K562 (cell line): ENCODE measurements around the gene FRG2B. TPM values are rescaled to one million over a fixed set of nuclear protein-coding genes. Genes with fewer than 3 reads are reported as not detected.

Experiments used
- ATAC-seq: fragments of 200-7000 bp; cut with Tn5 transposase; 3 replicates; pipeline ENCODE4 v1.9.1; 2020; ENCODE audit warnings: moderate library complexity
- BruUV-seq: library from RNA; stranded (reverse); fragments of 400-500 nt; replicated peaks from 2 replicates; lab custom pipeline; 2021; lab: Mats Ljungman, UMichigan
- CTCF ChIA-PET: fragments of 300-600 bp; formaldehyde crosslinking; extraction: SDS; loops from one replicate; lab custom pipeline; 2021; ENCODE audit warnings: low intra/inter-chr PET ratio; lab: Yijun Ruan, JAX
- POLR2A ChIA-PET: fragments of 300-600, 350-650 bp; sonication (Branson Sonifier 250); formaldehyde crosslinking; extraction: SDS; loops from one replicate; lab custom pipeline; 2021; ENCODE audit warnings: antibody characterized with exemption, inconsistent platforms; lab: Yijun Ruan, JAX
- DNase-seq, 4 experiments: peaks; one replicate each; pipeline versions ENCODE4 v3.0.0 to v3.0.0-alpha.2; 2011 to 2018; ENCODE audit warnings: low spot score in 3 of 4, mixed read lengths in 3 of 4; ENCODE audit errors: extremely low read depth in 1 of 4
- FAIRE-seq: peaks from 2 replicates; lab custom pipeline; 2011; peaks lifted over from hg19 to GRCh38; lab: Jason Lieb, UNC
- H2AFZ ChIP-seq: 2 replicates; pipeline ENCODE4 v1.6.0; 2011; ENCODE audit warnings: low read depth, low read length, control low read depth, inconsistent platforms
- H3K27ac ChIP-seq: fragments of 200-600 bp; 3 replicates; pipeline ENCODE4 v1.8.0; 2011; ENCODE audit warnings: low read depth, mild to moderate bottlenecking, control low read depth, inconsistent platforms, low read length, moderate library complexity, mixed read lengths; ENCODE audit errors: extremely low read depth
- H3K27me3 ChIP-seq, 2 experiments: fragments of 300-600 bp in 1 of 2; 2 replicates in 1 of 2; 3 replicates in 1 of 2; pipeline versions ENCODE4 v1.6.0 to v1.8.0; 2011; ENCODE audit warnings: inconsistent platforms in 2 of 2, low read length in 2 of 2, mild to moderate bottlenecking in 1 of 2, mixed read lengths in 1 of 2, moderate library complexity in 1 of 2; ENCODE audit not compliant: control insufficient read depth in 2 of 2, insufficient read depth in 2 of 2
- H3K36me3 ChIP-seq: fragments of 300-600 bp; 3 replicates; pipeline ENCODE4 v1.8.0; 2011; ENCODE audit warnings: mild to moderate bottlenecking, low read length, inconsistent platforms; ENCODE audit not compliant: control insufficient read depth, insufficient read depth
- H3K4me1 ChIP-seq, 2 experiments: fragments of 200-600 bp in 1 of 2; replicated peaks in 1 of 2; 2 replicates in 1 of 2; 3 replicates in 1 of 2; pipeline versions ENCODE4 v1.5.1 to v1.8.0; 2011; ENCODE audit warnings: inconsistent platforms in 2 of 2, low read length in 2 of 2, mild to moderate bottlenecking in 1 of 2, mixed read lengths in 1 of 2, moderate library complexity in 1 of 2; ENCODE audit not compliant: control insufficient read depth in 2 of 2, insufficient read depth in 2 of 2
- H3K4me2 ChIP-seq: 2 replicates; pipeline ENCODE4 v1.6.1; 2011; ENCODE audit warnings: low read length, control low read depth, inconsistent platforms, mixed read lengths; ENCODE audit not compliant: insufficient read depth
- H3K4me3 ChIP-seq: fragments of 200-600 bp; sonication (generic), shearing (Covaris generic); 2 replicates; pipeline ENCODE4 v1.5.1; 2016; ENCODE audit warnings: control low read depth, inconsistent platforms
- H3K79me2 ChIP-seq: fragments of 200-600 bp; 3 replicates; pipeline ENCODE4 v1.8.0; 2011; ENCODE audit warnings: low read length, inconsistent platforms; ENCODE audit not compliant: control insufficient read depth, insufficient read depth
- H3K9ac ChIP-seq, 2 experiments: 2 replicates each; pipeline versions ENCODE4 v1.6.0 to v1.6.1; 2011; ENCODE audit warnings: low read depth in 2 of 2, low read length in 2 of 2, control low read depth in 1 of 2, inconsistent platforms in 1 of 2, mild to moderate bottlenecking in 1 of 2, mixed read lengths in 1 of 2; ENCODE audit not compliant: insufficient read depth in 1 of 2
- H3K9me1 ChIP-seq: one replicate; pipeline ENCODE4 v1.6.0; 2011; ENCODE audit warnings: inconsistent platforms, mild to moderate bottlenecking, low read length, moderate library complexity; ENCODE audit not compliant: control insufficient read depth, insufficient read depth
- H3K9me3 ChIP-seq: replicated peaks from 2 replicates; pipeline ENCODE4 v1.5.1; 2011; ENCODE audit warnings: low read depth, low read length, inconsistent platforms; ENCODE audit not compliant: control insufficient read depth, insufficient read depth
- H4K20me1 ChIP-seq: replicated peaks from 2 replicates; pipeline ENCODE4 v1.6.1; 2011; ENCODE audit warnings: low read length, inconsistent platforms, mixed read lengths; ENCODE audit not compliant: control insufficient read depth, insufficient read depth
- ARHGAP35 ChIP-seq: fragments of 450-650 bp; IDR thresholded peaks from 2 replicates; pipeline ENCODE4 v1.6.1; 2018; ENCODE audit not compliant: partially characterized antibody
- BDP1 ChIP-seq: IDR thresholded peaks from 3 replicates; pipeline ENCODE4 v1.6.1; 2011; ENCODE audit not compliant: insufficient read length, insufficient read depth
- HDAC3 ChIP-seq: fragments of 450-650 bp; IDR thresholded peaks from 2 replicates; pipeline ENCODE4 v1.6.1; 2018; ENCODE audit warnings: borderline replicate concordance, mild to moderate bottlenecking, moderate library complexity; ENCODE audit not compliant: partially characterized antibody
- HEY1 ChIP-seq: fragments of 250-450 bp; sonication (Bioruptor Pico); IDR thresholded peaks from 2 replicates; pipeline ENCODE4 v1.5.0; 2020; ENCODE audit warnings: mild to moderate bottlenecking, moderate library complexity, borderline replicate concordance
- MECOM ChIP-seq: fragments of 250-450 bp; sonication (Bioruptor Pico); IDR thresholded peaks from 2 replicates; pipeline ENCODE4 v1.8.0; 2022; ENCODE audit warnings: inconsistent platforms
- MIER1 ChIP-seq: fragments of 450-650 bp; IDR thresholded peaks from 2 replicates; pipeline ENCODE4 v1.6.1; 2016; ENCODE audit warnings: antibody characterized with exemption, mild to moderate bottlenecking, low read depth
- MTF1 ChIP-seq: fragments of 250-450 bp; sonication (Bioruptor Pico); IDR thresholded peaks from 2 replicates; pipeline ENCODE4 v1.9.0; 2021; ENCODE audit warnings: moderate library complexity, mild to moderate bottlenecking, inconsistent platforms, borderline replicate concordance
- NFYB ChIP-seq: IDR thresholded peaks from 2 replicates; pipeline ENCODE4 v1.6.1; 2011; ENCODE audit warnings: mild to moderate bottlenecking, moderate library complexity; ENCODE audit not compliant: insufficient read length; ENCODE audit errors: extremely low read depth
- NUFIP1 ChIP-seq: fragments of 450-650 bp; IDR thresholded peaks from 2 replicates; pipeline ENCODE4 v1.6.1; 2018; ENCODE audit not compliant: partially characterized antibody
- POLR2AphosphoS5 ChIP-seq: IDR thresholded peaks from 2 replicates; pipeline ENCODE4 v1.6.1; 2011; ENCODE audit warnings: mild to moderate bottlenecking, low read depth, low read length, moderate library complexity; ENCODE audit not compliant: control insufficient read depth, insufficient read depth
- PTTG1 ChIP-seq: fragments of 450-650 bp; IDR thresholded peaks from 2 replicates; pipeline ENCODE4 v1.6.1; 2016; ENCODE audit warnings: low read depth, mild to moderate bottlenecking, missing genetic modification characterization, missing compliant biosample characterization
- RAD21 ChIP-seq, 2 experiments: fragments of 250-450 bp in 1 of 2; fragments of 450-650 bp in 1 of 2; sonication (Bioruptor Pico) in 1 of 2; formaldehyde crosslinking in 1 of 2; IDR thresholded peaks in 1 of 2; conservative IDR thresholded peaks in 1 of 2; 2 replicates each; pipeline versions ENCODE4 v1.4.0 to v1.8.0; 2020 to 2022; ENCODE audit warnings: mild to moderate bottlenecking in 2 of 2, moderate library complexity in 1 of 2
- TCF7 ChIP-seq: sonication (generic); IDR thresholded peaks from 2 replicates; pipeline ENCODE4 v1.6.1; 2016; ENCODE audit warnings: antibody characterized with exemption, borderline replicate concordance
- ZNF408 ChIP-seq: fragments of 250-450 bp; sonication (Bioruptor Pico); IDR thresholded peaks from 2 replicates; pipeline ENCODE4 v1.4.0; 2020; ENCODE audit warnings: low read depth, mild to moderate bottlenecking, moderate library complexity
- WGBS: fragments of 100-300 bp; shearing (Covaris generic); methylation state at CpG from one replicate; pipeline ENCODE4 v1.1.6; 2016; ENCODE audit warnings: low coverage, mixed read lengths; ENCODE audit not compliant: insufficient coverage; ENCODE audit errors: missing lambda C conversion rate; 5-methylcytosine and 5-hydroxymethylcytosine counted together
- in situ Hi-C: fragments of 300-500 bp; cut with MboI; formaldehyde crosslinking; loops from 4 replicates; pipeline ENCODE4 v1.15.0; 2018; ENCODE audit warnings: inconsistent platforms, mixed read lengths
- intact Hi-C: fragments of 100-400 bp; cut with micrococcal nuclease; formaldehyde crosslinking; loops from 2 replicates; pipeline ENCODE4 v1.14.2; 2022
- polyA plus RNA-seq, 8 experiments: library from polyadenylated mRNA; depleted of rRNA in 4 of 8; stranded (reverse) in 5 of 8; unstranded in 3 of 8; fragments of >200 nt; fragmentation: Nextera tagmentation in 2 of 8; fragmentation: Illumina TruSeq in 1 of 8; extraction: Ambion mirVana in 2 of 8; extraction: Trizol in 1 of 8; gene quantifications; 2 replicates each; pipeline versions ENCODE4 v1.2.1 to v1.2.3, GENCODE V29; 2011 to 2014; ENCODE audit warnings: inconsistent platforms in 1 of 8, missing spikeins in 1 of 8
- total RNA-seq, 7 experiments: library from RNA; depleted of rRNA in 6 of 7; stranded (reverse); fragments of >200 nt in 6 of 7; fragmentation: Illumina TruSeq in 2 of 7; extraction: Trizol in 2 of 7; gene quantifications; 2 replicates each; pipeline versions ENCODE4 v1.2.1 to v1.2.3, GENCODE V29; 2011 to 2021; ENCODE audit warnings: low replicate concordance in 1 of 7
- TF ChIP-seq, protein P1 (sequence below): fragments of 250-450 bp; sonication (Bioruptor Pico); IDR thresholded peaks from 2 replicates; pipeline ENCODE4 v1.8.0; 2022; ENCODE audit warnings: inconsistent platforms, mild to moderate bottlenecking, moderate library complexity, borderline replicate concordance
- TF ChIP-seq, protein P2 (sequence below), 2 experiments: IDR thresholded peaks; 2 replicates each; pipeline ENCODE4 v1.6.1; 2011; ENCODE audit warnings: borderline replicate concordance in 1 of 2, control low read depth in 1 of 2, low read depth in 1 of 2, low read length in 1 of 2, mild to moderate bottlenecking in 1 of 2, mixed read lengths in 1 of 2, moderate library complexity in 1 of 2; ENCODE audit not compliant: insufficient read depth in 1 of 2, insufficient read length in 1 of 2, poor library complexity in 1 of 2, severe bottlenecking in 1 of 2; ENCODE audit errors: extremely low read depth in 1 of 2
- TF ChIP-seq, protein P3 (sequence below), 3 experiments: IDR thresholded peaks in 2 of 3; conservative IDR thresholded peaks in 1 of 3; 2 replicates each; pipeline ENCODE4 v1.5.1; 2011 to 2012; ENCODE audit warnings: low read length in 3 of 3, mild to moderate bottlenecking in 3 of 3, control low read depth in 2 of 3, improper control_type of control experiment in 1 of 3, inconsistent platforms in 1 of 3, low read depth in 1 of 3, mixed read lengths in 1 of 3, moderate library complexity in 1 of 3; ENCODE audit not compliant: insufficient read depth in 2 of 3

Gene FRG2B
- total and polyA plus RNA-seq, 9 of the 15 experiments (the other 6 are each of a cell fraction or from before 2014, with no cell fraction given), result not detected

DNA sequence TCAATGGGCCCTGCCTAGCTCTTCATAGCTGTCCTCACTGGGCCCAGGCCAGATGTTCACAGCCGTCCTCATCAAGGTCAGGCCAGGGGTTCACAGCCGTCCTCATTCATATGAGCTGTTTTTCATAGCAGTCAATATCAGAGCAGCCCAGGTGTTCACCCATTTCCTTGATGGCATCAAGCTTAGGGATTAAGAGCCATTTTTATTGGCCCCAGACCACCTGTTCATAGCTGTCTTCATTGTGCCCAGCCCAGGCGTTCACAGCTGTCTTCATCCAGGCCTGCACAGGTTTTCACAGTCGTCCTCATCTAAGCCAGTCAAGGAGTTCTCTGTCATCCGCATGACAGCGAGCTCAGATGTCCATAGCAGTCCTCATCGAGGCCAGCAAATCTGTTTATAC lies 9.4 kb downstream of the FRG2B start:
- Histone ChIP-seq H3K27ac (no peak overlapping the region), H3K9me1 (no peaks in the 10 kb centered on the region), H3K27me3 (peaks cover 0 to 6% of the 10 kb centered on the region in 2 experiments; a peak in 1 of 5 replicates), H4K20me1 (no peaks in the 10 kb centered on the region), H3K4me3 (no peak overlapping the region), H3K4me1 (no peaks in the 10 kb centered on the region), H3K79me2 (no peaks in the 10 kb centered on the region), H3K9ac (no peak overlapping the region), H3K36me3 (no peaks in the 10 kb centered on the region), H3K4me2 (no peak overlapping the region), H2AFZ (no peak overlapping the region), H3K9me3 (no peaks in the 10 kb centered on the region)
- ATAC-seq (no peak), DNase-seq (no peak), FAIRE-seq (no peak)
- intact Hi-C loops, result no loop called here
- in situ Hi-C loops, result no loop called here
- ChIA-PET POLR2A (no interaction called here), CTCF (interaction anchor here (0.7 kb wide), 1 partner anchor 67 kb away, joined by 3 read pairs; no protein-coding TSS in a partner anchor)
- BruUV-seq, result no TSS peak
- WGBS, result 1% methylated on average over 7 of the region's 7 CpGs
- TF ChIP-seq, protein P1, sequence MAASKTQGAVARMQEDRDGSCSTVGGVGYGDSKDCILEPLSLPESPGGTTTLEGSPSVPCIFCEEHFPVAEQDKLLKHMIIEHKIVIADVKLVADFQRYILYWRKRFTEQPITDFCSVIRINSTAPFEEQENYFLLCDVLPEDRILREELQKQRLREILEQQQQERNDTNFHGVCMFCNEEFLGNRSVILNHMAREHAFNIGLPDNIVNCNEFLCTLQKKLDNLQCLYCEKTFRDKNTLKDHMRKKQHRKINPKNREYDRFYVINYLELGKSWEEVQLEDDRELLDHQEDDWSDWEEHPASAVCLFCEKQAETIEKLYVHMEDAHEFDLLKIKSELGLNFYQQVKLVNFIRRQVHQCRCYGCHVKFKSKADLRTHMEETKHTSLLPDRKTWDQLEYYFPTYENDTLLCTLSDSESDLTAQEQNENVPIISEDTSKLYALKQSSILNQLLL (CRISPR knock-in tag), result no peak
- TF ChIP-seq NUFIP1, result no peak
- TF ChIP-seq HDAC3, result no peak
- TF ChIP-seq ARHGAP35, result no peak
- no peak for TF ChIP-seq MECOM (CRISPR knock-in tag)
- no peak for TF ChIP-seq MIER1
- no peak for TF ChIP-seq TCF7
- TF ChIP-seq BDP1, result no peak
- no peak for TF ChIP-seq HEY1
- no peak for TF ChIP-seq RAD21 (CRISPR knock-in tag; conservative IDR thresholded peaks at IDR 0.05 in 1 of 2, IDR thresholded peaks at IDR 0.05 in 1 of 2)
- no peak for TF ChIP-seq ZNF408 (CRISPR knock-in tag)
- no peak for TF ChIP-seq POLR2AphosphoS5
- TF ChIP-seq, protein P2, sequence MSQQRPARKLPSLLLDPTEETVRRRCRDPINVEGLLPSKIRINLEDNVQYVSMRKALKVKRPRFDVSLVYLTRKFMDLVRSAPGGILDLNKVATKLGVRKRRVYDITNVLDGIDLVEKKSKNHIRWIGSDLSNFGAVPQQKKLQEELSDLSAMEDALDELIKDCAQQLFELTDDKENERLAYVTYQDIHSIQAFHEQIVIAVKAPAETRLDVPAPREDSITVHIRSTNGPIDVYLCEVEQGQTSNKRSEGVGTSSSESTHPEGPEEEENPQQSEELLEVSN (IDR thresholded peaks at IDR 0.05; ENCODE audit: borderline replicate concordance in 1 of 2, extremely low read depth in 1 of 2, insufficient read depth in 1 of 2, insufficient read length in 1 of 2, low read depth in 1 of 2, low read length in 1 of 2, poor library complexity in 1 of 2, severe bottlenecking in 1 of 2), result no peak
- no peak for TF ChIP-seq PTTG1 (tag)
- TF ChIP-seq, protein P3, sequence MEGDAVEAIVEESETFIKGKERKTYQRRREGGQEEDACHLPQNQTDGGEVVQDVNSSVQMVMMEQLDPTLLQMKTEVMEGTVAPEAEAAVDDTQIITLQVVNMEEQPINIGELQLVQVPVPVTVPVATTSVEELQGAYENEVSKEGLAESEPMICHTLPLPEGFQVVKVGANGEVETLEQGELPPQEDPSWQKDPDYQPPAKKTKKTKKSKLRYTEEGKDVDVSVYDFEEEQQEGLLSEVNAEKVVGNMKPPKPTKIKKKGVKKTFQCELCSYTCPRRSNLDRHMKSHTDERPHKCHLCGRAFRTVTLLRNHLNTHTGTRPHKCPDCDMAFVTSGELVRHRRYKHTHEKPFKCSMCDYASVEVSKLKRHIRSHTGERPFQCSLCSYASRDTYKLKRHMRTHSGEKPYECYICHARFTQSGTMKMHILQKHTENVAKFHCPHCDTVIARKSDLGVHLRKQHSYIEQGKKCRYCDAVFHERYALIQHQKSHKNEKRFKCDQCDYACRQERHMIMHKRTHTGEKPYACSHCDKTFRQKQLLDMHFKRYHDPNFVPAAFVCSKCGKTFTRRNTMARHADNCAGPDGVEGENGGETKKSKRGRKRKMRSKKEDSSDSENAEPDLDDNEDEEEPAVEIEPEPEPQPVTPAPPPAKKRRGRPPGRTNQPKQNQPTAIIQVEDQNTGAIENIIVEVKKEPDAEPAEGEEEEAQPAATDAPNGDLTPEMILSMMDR (IDR thresholded peaks at IDR 0.05 in 2 of 3, conservative IDR thresholded peaks at IDR 0.05 in 1 of 3; ENCODE audit: insufficient read depth in 2 of 3, low read depth in 1 of 3, low read length in 3 of 3), result no peak
- TF ChIP-seq MTF1 (CRISPR knock-in tag), result no peak
- no peak for TF ChIP-seq NFYB
